SK-N-MC (cell line): ENCODE measurements around the gene UBR2.

Experiments
- EZH2 ChIP-seq: fragments of 200-600 bp; sonication (generic); IDR thresholded peaks from one replicate; pipeline ENCODE4 v1.6.1; 2017; ENCODE audit warnings: antibody characterized with exemption
- POLR2AphosphoS5 ChIP-seq: IDR thresholded peaks from 2 replicates; pipeline ENCODE4 v1.6.1; 2012; ENCODE audit warnings: mild to moderate bottlenecking, low read depth, low read length, borderline replicate concordance

- TF ChIP-seq EZH2 (no peak), POLR2AphosphoS5 (no peak)
These were observed 130.0 kb downstream of the UBR2 start for GRCh38 chr6:42693725-42694323.
